ENCODE measurements around the gene FERMT1.

GRCh38 chr20:6066582-6066981 is 56.2 kb downstream of the FERMT1 start:
- TF ChIP-seq EZH2phosphoT487 (IDR thresholded peaks at IDR 0.05; ENCODE audit: borderline replicate concordance) (no peak), CTCF (conservative IDR thresholded peaks at IDR 0.05; ENCODE audit: low read length) (no peak)

Measured in Loucy (cell line).